ENCODE measurements around the gene ARHGEF6. TPM values are rescaled to one million over a fixed set of nuclear protein-coding genes. Genes with fewer than 3 reads are reported as not detected.

Gene ARHGEF6
- total and polyA plus RNA-seq, 4 donors: 4.9 to 22.4 (median 15.5) TPM

DNA sequence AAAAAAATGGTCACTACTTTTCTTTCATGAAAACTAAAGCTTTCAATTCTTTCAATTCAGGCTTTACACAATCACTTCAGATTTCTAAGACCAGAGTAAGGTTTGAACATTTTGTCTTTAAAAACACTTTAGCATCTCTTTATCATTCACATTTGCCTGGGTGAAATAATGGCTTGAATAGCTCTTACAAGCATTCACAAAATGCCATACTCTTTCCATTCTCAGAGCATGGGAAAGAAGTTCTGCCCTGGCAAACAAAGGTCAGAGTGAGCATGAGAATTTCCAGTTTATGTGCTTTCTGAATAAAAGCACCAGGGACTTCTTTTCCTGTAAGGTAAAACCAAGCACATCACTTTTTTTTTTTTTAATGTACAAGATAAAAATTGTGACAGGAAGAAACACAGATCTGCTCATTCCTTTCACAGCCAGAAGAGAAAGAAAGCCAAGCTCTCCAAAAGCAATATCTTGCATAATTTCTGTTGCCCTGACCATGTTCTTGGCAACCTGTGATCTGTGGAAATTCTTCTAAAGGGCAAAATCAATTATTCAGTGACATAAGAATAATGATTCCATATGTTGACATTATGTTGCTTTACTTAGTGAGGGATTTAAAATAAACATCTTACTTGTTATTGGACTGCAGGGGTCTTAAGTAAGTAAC is 68.0 kb downstream of the ARHGEF6 start:
- Histone ChIP-seq H3K4me3 (no peak overlapping the region), H3K27me3 (ENCODE audit: control insufficient read depth in 3 of 3, insufficient read depth in 3 of 3, low read length in 2 of 3) (peaks cover 0 to 18% (median 7%) of the 10 kb centered on the region in 3 donors), H3K9ac (ENCODE audit: insufficient read depth in 1 of 2, low read length in 2 of 2) (no peak overlapping the region), H3K36me3 (ENCODE audit: control insufficient read depth in 4 of 4, insufficient read depth in 4 of 4, low read length in 4 of 4) (no peaks in the 10 kb centered on the region), H3K4me1 (ENCODE audit: control insufficient read depth in 5 of 5, insufficient read depth in 5 of 5, low read length in 5 of 5) (peaks cover 0 to 9% (median 0%) of the 10 kb centered on the region in 5 donors), H3K9me3 (ENCODE audit: control insufficient read depth in 4 of 4, insufficient read depth in 3 of 4, low read length in 3 of 4) (no peaks in the 10 kb centered on the region), H3K27ac (ENCODE audit: low read depth in 1 of 2, low read length in 1 of 2) (no peak overlapping the region)
- TF ChIP-seq, protein P1, sequence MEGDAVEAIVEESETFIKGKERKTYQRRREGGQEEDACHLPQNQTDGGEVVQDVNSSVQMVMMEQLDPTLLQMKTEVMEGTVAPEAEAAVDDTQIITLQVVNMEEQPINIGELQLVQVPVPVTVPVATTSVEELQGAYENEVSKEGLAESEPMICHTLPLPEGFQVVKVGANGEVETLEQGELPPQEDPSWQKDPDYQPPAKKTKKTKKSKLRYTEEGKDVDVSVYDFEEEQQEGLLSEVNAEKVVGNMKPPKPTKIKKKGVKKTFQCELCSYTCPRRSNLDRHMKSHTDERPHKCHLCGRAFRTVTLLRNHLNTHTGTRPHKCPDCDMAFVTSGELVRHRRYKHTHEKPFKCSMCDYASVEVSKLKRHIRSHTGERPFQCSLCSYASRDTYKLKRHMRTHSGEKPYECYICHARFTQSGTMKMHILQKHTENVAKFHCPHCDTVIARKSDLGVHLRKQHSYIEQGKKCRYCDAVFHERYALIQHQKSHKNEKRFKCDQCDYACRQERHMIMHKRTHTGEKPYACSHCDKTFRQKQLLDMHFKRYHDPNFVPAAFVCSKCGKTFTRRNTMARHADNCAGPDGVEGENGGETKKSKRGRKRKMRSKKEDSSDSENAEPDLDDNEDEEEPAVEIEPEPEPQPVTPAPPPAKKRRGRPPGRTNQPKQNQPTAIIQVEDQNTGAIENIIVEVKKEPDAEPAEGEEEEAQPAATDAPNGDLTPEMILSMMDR (IDR thresholded peaks at IDR 0.05; ENCODE audit: control extremely low read depth, extremely low read depth): no peak
- ATAC-seq (ENCODE audit: insufficient read depth, low FRiP score): no peak
- DNase-seq: peak in 2 of 3 donors; percentile 15 to 35

DNA sequence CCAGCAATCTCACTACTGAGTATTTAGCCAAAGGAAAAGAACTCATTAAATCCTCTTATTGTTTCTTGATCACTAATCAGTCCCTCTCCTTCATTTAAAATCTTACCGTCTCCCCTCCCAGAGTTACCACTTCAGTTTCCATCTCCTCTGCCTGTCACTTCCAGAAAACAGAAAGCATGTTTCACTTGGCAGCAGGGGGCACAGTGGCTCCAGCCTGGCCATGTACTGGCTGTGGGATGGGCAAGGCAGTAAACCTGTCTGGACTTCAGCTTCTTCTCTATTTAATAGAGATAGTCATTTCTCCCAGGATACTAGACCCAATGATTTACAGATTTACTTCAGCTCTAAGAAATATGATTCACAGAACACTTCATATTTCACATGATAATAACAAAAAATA is 69.6 kb downstream of the ARHGEF6 start:
- no peak overlapping the region for H3K4me3 ChIP-seq
- TF ChIP-seq, protein P1 (IDR thresholded peaks at IDR 0.05; ENCODE audit: control extremely low read depth, extremely low read depth): peak; percentile 29
- WGBS, 2 donors: 20 to 48% methylated on average over 1 of the region's 1 CpG
- peaks cover 0 to 18% (median 7%) of the 10 kb centered on the region in 3 donors for H3K27me3 ChIP-seq (ENCODE audit: control insufficient read depth in 3 of 3, insufficient read depth in 3 of 3, low read length in 2 of 3)
- ATAC-seq (ENCODE audit: insufficient read depth, low FRiP score) (no peak), DNase-seq (peak; percentile 21 to 40 (median 39))
- H3K36me3 ChIP-seq (ENCODE audit: control insufficient read depth in 4 of 4, insufficient read depth in 4 of 4, low read length in 4 of 4): no peaks in the 10 kb centered on the region
- no peak overlapping the region for H3K9ac ChIP-seq (ENCODE audit: insufficient read depth in 1 of 2, low read length in 2 of 2)
- no peak overlapping the region for H3K27ac ChIP-seq (ENCODE audit: low read depth in 1 of 2, low read length in 1 of 2)
- H3K9me3 ChIP-seq (ENCODE audit: control insufficient read depth in 4 of 4, insufficient read depth in 3 of 4, low read length in 3 of 4): no peaks in the 10 kb centered on the region
- peaks cover 0 to 9% (median 0%) of the 10 kb centered on the region in 5 donors for H3K4me1 ChIP-seq (ENCODE audit: control insufficient read depth in 5 of 5, insufficient read depth in 5 of 5, low read length in 5 of 5)

DNA sequence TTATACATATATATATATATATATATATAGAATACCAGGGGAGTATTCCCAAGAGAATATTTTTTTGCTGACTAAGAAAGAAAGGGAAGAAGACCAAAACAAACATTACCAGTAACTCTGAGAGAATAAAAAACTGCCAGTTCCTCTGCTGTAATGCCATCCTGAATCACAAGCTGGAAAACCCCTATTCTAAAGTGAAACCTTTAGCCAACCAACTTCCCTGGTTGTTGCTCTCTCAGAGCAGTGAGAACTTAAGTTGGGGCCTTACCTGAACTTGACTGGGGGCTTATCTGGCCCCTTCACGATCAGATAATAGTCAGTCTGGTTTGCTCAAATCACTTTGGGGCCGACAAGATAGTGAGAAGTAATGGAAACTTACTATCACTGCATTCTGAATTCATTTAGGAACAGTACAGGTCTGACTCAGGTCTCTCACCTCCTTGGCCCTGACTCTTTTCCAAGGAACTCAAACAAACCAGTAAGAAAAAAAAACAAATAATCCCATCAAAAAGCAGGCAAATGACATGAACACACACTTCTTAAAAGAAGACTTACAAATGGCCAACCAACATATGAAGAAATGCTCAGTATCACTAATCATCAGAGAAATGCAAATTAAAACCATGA is 70.3 kb downstream of the ARHGEF6 start:
- TF ChIP-seq, protein P1 (IDR thresholded peaks at IDR 0.05; ENCODE audit: control extremely low read depth, extremely low read depth): no peak
- Histone ChIP-seq H3K27me3 (ENCODE audit: control insufficient read depth in 3 of 3, insufficient read depth in 3 of 3, low read length in 2 of 3) (peaks cover 0 to 18% (median 6%) of the 10 kb centered on the region in 3 donors), H3K36me3 (ENCODE audit: control insufficient read depth in 4 of 4, insufficient read depth in 4 of 4, low read length in 4 of 4) (peaks cover 0 to 1% (median 0%) of the 10 kb centered on the region in 4 donors), H3K4me1 (ENCODE audit: control insufficient read depth in 5 of 5, insufficient read depth in 5 of 5, low read length in 5 of 5) (peaks cover 0 to 9% (median 0%) of the 10 kb centered on the region in 5 donors), H3K27ac (ENCODE audit: low read depth in 1 of 2, low read length in 1 of 2) (peak overlapping the region in 1 of 2 donors; percentile 21), H3K9me3 (ENCODE audit: control insufficient read depth in 4 of 4, insufficient read depth in 3 of 4, low read length in 3 of 4) (no peaks in the 10 kb centered on the region), H3K4me3 (no peak overlapping the region), H3K9ac (ENCODE audit: insufficient read depth in 1 of 2, low read length in 2 of 2) (no peak overlapping the region)
- DNase-seq (no peak), ATAC-seq (ENCODE audit: insufficient read depth, low FRiP score) (no peak)
- 24 to 27% methylated on average over 2 of the region's 2 CpGs for WGBS, 2 donors

Measured in lung (tissue), 12 donors.